ENCODE results near the gene MACROD2.
"Not testable (repeated sequence)": the region's sequence is repeated elsewhere in the genome, so short reads cannot be mapped to it uniquely, and the experiment has no call there.

The MACROD2 gene

GRCh38 chr20:15109494-15109893 is 1114.2 kb downstream of the MACROD2 start:
- no peak for DNase-seq (ENCODE audit: low read depth)

- DNase-seq (ENCODE audit: low read depth) = no peak
Measured at GRCh38 chr20:15111654-15112053, 1116.3 kb downstream of the MACROD2 start.

DNA sequence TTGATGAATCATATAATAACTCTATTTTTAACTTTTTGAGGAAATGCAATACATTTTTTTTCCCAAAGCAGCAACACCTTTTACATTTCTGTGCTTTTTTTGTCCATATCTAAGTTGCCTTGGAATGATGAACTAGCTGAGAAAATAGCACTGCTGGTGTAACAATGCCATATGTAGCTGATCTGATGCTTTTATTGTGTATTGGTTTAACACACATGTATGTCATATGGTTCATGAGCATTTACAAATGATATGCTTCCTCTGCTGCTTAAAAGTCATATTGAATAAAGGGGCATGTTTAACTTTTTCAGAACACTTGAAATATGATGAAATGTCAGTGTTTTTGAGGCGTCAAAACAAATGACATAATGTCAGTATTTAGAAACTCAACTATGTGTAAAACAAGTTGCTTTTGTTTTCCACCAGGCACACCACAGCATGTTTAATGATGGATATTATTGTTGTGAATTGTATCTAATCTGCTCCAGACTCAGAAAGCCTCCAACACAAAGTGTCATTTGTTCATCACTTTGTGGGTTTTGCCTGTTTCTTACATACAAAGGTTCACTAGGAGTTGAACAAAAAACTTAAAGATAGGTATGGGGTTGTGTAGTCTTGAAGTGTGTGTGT is 1117.9 kb downstream of the MACROD2 start:
- no peak for DNase-seq (ENCODE audit: low read depth)

- DNase-seq (ENCODE audit: low read depth) = no peak
Measured at GRCh38 chr20:15119852-15120487, 1124.7 kb downstream of the MACROD2 start.

- DNase-seq (ENCODE audit: low read depth) = no peak
Measured at GRCh38 chr20:15122613-15123012, 1127.3 kb downstream of the MACROD2 start.

DNA sequence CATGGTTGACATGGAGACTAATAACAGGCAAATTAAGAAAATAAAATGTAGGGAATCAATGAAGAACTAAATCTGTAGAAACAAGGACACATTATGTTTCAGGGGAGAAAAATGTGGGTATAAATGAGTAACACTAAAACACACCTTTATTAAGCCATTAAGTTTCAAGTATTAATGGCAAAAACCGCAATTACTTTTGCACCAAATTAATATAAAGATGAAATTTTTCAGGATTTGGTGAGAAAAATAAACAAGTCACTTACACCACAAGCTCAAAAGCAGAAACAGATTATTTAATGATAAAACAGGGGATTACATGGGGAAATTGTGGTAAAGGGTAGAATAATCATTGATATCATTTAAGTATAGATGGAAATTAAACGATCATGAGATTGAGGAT is 1135.9 kb downstream of the MACROD2 start:
- DNase-seq (ENCODE audit: low read depth) = no peak

- no peak for DNase-seq (ENCODE audit: low read depth)
Measured at GRCh38 chr20:15138548-15139126, 1143.3 kb downstream of the MACROD2 start.

- DNase-seq (ENCODE audit: low read depth) = no peak
Measured at GRCh38 chr20:15139522-15139921, 1144.2 kb downstream of the MACROD2 start.

DNA sequence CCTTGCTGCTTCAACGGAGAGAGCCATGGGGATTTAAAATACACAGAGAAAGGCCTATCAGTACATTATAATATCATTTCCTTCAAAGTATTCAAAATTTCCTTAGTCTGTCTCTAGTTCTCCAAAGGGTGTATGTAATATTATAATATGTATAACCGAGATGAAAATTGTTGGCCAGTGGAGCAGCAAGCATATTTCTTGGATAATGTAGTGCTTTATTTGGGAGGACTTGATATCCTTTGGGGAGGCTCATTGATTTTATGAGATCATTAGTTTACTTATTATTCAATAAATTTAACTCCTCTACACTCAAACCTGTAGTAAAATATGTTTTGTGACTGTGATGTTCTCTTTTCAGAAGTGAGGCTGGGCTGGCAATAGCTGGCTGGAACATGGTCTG is 1145.0 kb downstream of the MACROD2 start:
- no peak for DNase-seq (ENCODE audit: low read depth)

DNA sequence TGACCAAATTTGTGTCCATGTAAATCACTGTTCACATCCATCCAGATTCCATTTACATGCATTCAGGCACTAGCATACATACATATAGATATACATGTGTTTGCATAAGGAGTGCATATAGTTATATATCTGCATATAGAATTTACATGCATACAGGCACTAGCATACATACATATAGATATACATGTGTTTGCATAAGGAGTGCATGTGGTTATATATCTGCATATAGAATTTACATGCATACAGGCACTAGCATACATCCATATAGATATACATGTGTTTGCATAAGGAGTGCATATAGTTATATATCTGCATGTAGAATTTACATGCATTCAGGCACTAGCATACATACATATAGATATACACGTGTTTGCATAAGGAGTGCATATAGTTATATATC is 1145.6 kb downstream of the MACROD2 start:
- not testable (repeated sequence) for DNase-seq (ENCODE audit: low read depth)

- DNase-seq (ENCODE audit: low read depth) = no peak
Measured at GRCh38 chr20:15141861-15142260, 1146.5 kb downstream of the MACROD2 start.

DNA sequence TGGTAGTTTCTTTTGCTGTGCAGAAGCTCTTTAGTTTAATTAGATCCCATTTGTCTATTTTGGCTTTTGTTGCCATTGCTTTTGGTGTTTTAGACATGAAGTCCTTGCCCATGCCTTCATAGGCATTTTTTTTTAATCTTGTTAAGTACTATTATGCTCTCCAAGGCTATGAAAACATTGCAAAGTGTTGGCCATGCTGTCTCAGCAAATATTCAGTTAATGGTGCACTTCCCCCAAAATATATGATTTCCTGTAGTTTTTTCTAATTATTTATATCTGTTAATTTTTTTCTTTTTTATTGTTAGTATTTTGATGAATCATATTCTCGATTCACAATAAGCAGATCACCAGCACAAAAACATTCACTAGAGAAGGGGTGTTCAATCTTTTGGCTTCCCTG is 1148.2 kb downstream of the MACROD2 start:
- DNase-seq (ENCODE audit: low read depth) = no peak

DNA sequence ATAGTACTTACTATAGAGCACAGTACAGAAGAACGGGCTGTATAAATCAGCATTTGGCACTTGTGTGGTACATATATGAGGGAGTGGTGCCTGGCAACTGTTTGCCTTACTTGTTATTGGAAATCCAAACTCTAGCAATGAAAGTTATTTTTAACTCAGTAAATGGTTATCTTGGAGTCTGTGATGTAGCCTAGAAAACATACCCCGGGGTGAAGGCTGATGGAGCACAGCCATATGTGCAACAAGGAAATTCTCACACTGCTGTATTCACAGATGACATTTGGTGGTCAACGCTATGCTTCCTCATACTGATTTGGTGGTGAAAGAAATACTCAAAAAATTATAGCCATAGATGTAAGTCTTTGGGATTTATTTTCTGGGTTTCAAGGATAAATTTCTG is 1149.6 kb downstream of the MACROD2 start:
- no peak for DNase-seq (ENCODE audit: low read depth)

DNA sequence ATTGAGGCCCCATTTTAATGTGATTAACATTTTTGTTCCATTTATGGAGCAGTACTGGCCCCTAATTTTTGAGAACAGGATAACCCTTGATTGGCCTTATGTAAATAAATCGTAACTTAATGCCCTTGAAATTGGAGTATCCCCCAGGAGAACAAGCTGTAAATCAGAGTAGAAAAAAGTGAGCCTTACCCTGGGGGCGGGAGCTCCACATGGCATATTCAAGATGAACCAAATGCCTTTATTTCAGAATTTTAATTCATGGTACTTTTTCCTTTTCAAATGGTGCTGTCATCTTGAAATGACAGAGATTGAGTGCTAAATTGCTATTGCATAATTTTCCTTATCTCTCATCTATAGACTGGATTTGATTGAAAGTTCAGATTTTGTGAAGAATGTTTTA is 1151.6 kb downstream of the MACROD2 start:
- DNase-seq (ENCODE audit: low read depth) = no peak

- DNase-seq (ENCODE audit: low read depth) = no peak
Measured at GRCh38 chr20:15154070-15154469, 1158.8 kb downstream of the MACROD2 start.

- no peak for DNase-seq (ENCODE audit: low read depth)
Measured at GRCh38 chr20:15155848-15156401, 1160.6 kb downstream of the MACROD2 start.

GRCh38 chr20:15158533-15158932 is 1163.2 kb downstream of the MACROD2 start:
- no peak for DNase-seq (ENCODE audit: low read depth)

DNA sequence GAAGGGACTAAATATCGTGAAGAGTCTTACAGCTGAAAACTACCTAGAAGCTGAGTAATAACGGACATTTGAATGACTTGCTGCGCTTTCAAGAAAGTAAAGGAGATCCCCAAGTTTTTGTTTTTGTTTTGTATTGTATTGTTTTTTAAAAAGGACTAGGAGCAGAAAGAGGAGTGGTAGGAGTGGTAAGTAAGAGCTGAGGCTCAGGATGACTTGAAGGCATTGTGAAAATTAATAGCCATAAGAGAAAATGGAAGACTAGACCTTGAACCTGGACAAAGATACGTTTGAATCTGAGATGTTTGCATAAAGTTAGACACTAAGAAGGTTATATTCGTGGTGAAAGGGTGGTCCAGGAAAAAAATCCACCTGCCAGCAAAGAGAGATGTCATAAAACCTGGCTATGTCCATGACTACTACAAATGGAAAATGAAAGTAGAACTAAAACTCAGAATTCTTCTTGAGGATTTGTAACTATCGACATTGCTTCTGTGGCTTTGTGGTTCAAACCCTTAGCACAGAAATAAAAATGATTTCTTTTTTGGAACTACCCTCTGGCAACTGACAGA is 1166.8 kb downstream of the MACROD2 start:
- no peak for DNase-seq (ENCODE audit: low read depth)

- DNase-seq (ENCODE audit: low read depth) = no peak
Measured at GRCh38 chr20:15163632-15164031, 1168.3 kb downstream of the MACROD2 start.

DNA sequence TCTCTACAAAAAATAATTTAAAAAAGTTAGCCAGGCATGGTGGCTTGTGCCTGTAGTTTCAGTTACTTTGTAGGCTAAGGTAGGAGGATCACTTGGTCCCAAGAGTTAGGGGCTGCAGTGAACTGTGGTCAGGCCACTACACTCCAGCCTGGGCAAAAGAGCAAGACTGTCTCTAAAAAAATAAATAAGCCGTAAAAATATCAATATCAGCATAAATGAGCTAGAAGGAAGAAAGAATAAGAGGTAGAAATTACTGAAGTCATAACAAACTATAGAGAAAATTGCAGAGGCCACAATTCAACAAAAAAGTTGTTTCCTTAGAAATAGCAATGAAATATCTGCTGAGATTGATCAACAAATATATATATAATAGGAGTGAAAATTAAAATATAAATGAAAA is 1169.4 kb downstream of the MACROD2 start:
- no peak for DNase-seq (ENCODE audit: low read depth)

DNA sequence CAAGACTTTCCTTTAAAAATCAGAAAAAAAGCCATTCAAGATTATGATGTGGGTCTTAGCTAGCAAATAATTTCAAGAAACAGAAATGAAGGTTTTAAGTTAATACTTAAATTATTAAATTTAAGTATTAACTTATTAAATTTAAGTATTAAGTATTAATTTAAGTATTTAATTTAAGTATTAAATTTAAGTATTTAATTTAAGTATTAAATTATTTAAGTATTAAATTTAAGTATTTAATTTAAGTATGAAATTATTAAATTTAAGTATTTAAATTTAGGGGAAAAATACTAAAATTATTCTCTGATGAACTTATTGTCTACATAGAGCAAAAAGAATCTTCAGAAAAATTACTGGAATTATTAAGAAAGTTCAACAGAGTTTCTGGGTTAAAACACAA is 1171.4 kb downstream of the MACROD2 start:
- DNase-seq (ENCODE audit: low read depth) = no peak

GRCh38 chr20:15171016-15171415 is 1175.7 kb downstream of the MACROD2 start:
- DNase-seq (ENCODE audit: low read depth) = no peak

DNA sequence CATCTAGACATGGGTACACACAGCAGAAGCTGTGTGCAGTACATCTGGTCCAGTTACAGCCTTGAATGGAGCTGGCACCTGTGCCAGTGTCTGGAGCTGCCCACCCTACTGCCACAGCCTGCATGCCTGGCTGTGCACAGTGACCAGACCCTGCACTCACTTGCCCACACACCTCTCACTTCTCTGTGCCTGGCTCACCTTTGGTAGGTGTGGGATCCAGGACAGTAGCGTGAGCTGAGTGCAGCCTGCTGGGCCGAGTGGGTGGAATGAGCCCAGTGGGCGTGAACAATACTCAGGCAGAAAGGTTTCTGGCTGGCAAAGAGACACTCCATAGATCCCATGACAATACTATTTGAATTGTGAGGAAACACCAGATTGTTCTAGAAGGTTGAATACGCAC is 1181.6 kb downstream of the MACROD2 start:
- DNase-seq (ENCODE audit: low read depth) = no peak
